ENCODE measurements around the gene CACNB4. TPM values are rescaled to one million over a fixed set of nuclear protein-coding genes. Genes with fewer than 3 reads are reported as not detected.

Gene CACNB4
- total and polyA plus RNA-seq, 9 of the 15 experiments (the other 6 are each of a cell fraction or from before 2014, with no cell fraction given) = 0.01 to 0.20 (median 0.04) TPM; not detected in 1

GRCh38 chr2:152078023-152078422, 20.8 kb downstream of the CACNB4 start (continued):
- TF ChIP-seq, protein P1, sequence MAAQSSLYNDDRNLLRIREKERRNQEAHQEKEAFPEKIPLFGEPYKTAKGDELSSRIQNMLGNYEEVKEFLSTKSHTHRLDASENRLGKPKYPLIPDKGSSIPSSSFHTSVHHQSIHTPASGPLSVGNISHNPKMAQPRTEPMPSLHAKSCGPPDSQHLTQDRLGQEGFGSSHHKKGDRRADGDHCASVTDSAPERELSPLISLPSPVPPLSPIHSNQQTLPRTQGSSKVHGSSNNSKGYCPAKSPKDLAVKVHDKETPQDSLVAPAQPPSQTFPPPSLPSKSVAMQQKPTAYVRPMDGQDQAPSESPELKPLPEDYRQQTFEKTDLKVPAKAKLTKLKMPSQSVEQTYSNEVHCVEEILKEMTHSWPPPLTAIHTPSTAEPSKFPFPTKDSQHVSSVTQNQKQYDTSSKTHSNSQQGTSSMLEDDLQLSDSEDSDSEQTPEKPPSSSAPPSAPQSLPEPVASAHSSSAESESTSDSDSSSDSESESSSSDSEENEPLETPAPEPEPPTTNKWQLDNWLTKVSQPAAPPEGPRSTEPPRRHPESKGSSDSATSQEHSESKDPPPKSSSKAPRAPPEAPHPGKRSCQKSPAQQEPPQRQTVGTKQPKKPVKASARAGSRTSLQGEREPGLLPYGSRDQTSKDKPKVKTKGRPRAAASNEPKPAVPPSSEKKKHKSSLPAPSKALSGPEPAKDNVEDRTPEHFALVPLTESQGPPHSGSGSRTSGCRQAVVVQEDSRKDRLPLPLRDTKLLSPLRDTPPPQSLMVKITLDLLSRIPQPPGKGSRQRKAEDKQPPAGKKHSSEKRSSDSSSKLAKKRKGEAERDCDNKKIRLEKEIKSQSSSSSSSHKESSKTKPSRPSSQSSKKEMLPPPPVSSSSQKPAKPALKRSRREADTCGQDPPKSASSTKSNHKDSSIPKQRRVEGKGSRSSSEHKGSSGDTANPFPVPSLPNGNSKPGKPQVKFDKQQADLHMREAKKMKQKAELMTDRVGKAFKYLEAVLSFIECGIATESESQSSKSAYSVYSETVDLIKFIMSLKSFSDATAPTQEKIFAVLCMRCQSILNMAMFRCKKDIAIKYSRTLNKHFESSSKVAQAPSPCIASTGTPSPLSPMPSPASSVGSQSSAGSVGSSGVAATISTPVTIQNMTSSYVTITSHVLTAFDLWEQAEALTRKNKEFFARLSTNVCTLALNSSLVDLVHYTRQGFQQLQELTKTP (IDR thresholded peaks at IDR 0.05; ENCODE audit: low read depth in 1 of 2, partially characterized antibody in 2 of 2) = no peak
- TF ChIP-seq BRD4 (IDR thresholded peaks at IDR 0.05) = no peak

- WGBS (ENCODE audit: insufficient coverage, low coverage, missing lambda C conversion rate) = 0% methylated on average over 4 of the region's 4 CpGs
- Histone ChIP-seq H3K9ac (ENCODE audit: insufficient read depth in 1 of 2, low read depth in 2 of 2, low read length in 2 of 2) (no peak overlapping the region), H3K36me3 (ENCODE audit: control insufficient read depth, insufficient read depth, low read length) (no peaks in the 10 kb centered on the region), H3K9me1 (ENCODE audit: control insufficient read depth, insufficient read depth, low read length) (no peaks in the 10 kb centered on the region), H3K4me2 (ENCODE audit: insufficient read depth, low read length) (no peak overlapping the region), H2AFZ (ENCODE audit: low read depth, low read length) (no peak overlapping the region), H3K79me2 (ENCODE audit: control insufficient read depth, insufficient read depth, low read length) (no peaks in the 10 kb centered on the region), H4K20me1 (replicated peaks; ENCODE audit: control insufficient read depth, insufficient read depth, low read length) (no peaks in the 10 kb centered on the region; the same call in 1 of the 2 replicates), H3K4me3 (no peak overlapping the region), H3K4me1 (replicated peaks in 1 of 2; ENCODE audit: control insufficient read depth in 2 of 2, insufficient read depth in 2 of 2, low read length in 2 of 2) (no peaks in the 10 kb centered on the region), H3K27ac (ENCODE audit: extremely low read depth, low read depth, low read length) (no peak overlapping the region), H3K27me3 (ENCODE audit: control insufficient read depth in 2 of 2, insufficient read depth in 2 of 2, low read length in 2 of 2) (peaks cover 3 to 35% of the 10 kb centered on the region in 2 experiments; a peak in 3 of 5 replicates), H3K9me3 (replicated peaks; ENCODE audit: control insufficient read depth, insufficient read depth, low read depth, low read length) (no peaks in the 10 kb centered on the region)
- CTCF ChIA-PET (ENCODE audit: low intra/inter-chr PET ratio) = no interaction called here
- no TSS peak for BruUV-seq (replicated peaks)
- POLR2A ChIA-PET = interaction anchor here (0.6 kb wide), 1 partner anchor 110 kb away, joined by 3 read pairs; no protein-coding TSS in a partner anchor
- intact Hi-C loops (cut with micrococcal nuclease) = no loop called here
- DNase-seq (ENCODE audit: extremely low read depth in 1 of 4, low spot score in 3 of 4) = no peak
- in situ Hi-C loops (cut with MboI) = no loop called here
- FAIRE-seq = no peak
- ATAC-seq = no peak; the same call in 2 of the 3 replicates
- TF ChIP-seq VEZF1 (CRISPR knock-in tag; IDR thresholded peaks at IDR 0.05) (no peak), CBX2 (IDR thresholded peaks at IDR 0.05; ENCODE audit: insufficient read depth, low read length, poor library complexity, severe bottlenecking) (no peak), ZNF133 (CRISPR knock-in tag; IDR thresholded peaks at IDR 0.05) (no peak), ZNF12 (CRISPR knock-in tag; IDR thresholded peaks at IDR 0.05) (no peak), DNMT1 (IDR thresholded peaks at IDR 0.05) (no peak)
- TF ChIP-seq, protein P2, sequence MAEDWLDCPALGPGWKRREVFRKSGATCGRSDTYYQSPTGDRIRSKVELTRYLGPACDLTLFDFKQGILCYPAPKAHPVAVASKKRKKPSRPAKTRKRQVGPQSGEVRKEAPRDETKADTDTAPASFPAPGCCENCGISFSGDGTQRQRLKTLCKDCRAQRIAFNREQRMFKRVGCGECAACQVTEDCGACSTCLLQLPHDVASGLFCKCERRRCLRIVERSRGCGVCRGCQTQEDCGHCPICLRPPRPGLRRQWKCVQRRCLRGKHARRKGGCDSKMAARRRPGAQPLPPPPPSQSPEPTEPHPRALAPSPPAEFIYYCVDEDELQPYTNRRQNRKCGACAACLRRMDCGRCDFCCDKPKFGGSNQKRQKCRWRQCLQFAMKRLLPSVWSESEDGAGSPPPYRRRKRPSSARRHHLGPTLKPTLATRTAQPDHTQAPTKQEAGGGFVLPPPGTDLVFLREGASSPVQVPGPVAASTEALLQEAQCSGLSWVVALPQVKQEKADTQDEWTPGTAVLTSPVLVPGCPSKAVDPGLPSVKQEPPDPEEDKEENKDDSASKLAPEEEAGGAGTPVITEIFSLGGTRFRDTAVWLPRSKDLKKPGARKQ (CRISPR knock-in tag; IDR thresholded peaks at IDR 0.05) = no peak
- TF ChIP-seq, protein P3, sequence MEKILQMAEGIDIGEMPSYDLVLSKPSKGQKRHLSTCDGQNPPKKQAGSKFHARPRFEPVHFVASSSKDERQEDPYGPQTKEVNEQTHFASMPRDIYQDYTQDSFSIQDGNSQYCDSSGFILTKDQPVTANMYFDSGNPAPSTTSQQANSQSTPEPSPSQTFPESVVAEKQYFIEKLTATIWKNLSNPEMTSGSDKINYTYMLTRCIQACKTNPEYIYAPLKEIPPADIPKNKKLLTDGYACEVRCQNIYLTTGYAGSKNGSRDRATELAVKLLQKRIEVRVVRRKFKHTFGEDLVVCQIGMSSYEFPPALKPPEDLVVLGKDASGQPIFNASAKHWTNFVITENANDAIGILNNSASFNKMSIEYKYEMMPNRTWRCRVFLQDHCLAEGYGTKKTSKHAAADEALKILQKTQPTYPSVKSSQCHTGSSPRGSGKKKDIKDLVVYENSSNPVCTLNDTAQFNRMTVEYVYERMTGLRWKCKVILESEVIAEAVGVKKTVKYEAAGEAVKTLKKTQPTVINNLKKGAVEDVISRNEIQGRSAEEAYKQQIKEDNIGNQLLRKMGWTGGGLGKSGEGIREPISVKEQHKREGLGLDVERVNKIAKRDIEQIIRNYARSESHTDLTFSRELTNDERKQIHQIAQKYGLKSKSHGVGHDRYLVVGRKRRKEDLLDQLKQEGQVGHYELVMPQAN (IDR thresholded peaks at IDR 0.05; ENCODE audit: borderline replicate concordance) = no peak
Observed at GRCh38 chr2:152075461-152076050, 23.3 kb downstream of the CACNB4 start.

Data from K562 (cell line).